ENCODE measurements around the gene BEND4.
"Not testable (repeated sequence)": the region's sequence is repeated elsewhere in the genome, so short reads cannot be mapped to it uniquely, and the experiment has no call there.

Gene BEND4

DNA sequence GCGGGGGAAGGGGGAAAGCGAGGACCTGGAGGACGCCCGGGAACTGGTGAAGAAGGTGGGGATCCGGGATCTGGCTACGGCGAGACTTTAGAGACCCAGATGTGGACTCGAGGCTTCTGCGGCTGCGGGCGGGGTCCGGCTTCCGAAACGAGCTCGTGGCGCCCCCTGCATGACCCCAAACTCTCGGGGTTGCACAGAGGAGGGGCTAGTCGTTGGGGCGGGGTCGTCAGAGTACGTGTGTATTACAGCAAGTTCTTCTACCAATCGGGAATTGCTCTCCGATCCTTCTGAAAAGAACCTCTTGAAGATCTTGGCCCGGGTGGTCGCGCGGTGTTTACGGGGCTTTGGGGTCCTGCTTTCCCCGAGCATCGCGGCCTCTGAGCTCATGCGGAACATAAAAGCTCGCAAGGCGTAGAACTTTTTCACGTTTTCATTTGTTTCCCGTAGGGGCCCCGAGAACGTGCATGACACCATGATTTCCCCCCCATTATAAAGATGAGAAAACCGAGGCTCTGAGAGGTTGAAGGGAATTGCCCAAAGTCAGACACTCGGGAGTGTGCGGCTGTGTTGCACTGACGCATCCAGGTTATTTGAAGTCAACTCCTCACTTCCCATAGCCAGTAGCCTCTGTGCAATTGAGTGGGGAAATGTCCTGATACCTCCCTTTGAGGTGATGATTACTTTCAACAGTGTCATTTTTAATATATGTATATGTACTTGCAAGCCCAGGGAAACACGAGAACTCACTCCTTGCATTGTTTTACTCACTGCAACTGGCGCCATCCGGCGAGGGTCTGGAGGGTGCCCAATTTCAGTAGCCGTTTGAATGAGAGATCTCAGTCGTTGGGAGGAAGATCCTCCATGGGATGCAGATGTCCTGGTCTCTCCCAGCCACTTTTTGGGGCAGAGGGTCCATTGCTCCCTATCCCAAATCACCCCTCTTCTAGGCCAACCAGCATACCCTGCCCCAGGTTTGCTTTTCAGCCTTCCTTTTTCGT is at the start of gene BEND4:
TSS of gene BEND4 (minus strand) at position 149 of the 998 bp plus-strand sequence. CDS start 512 bp downstream, outside the sequence.
- Histone ChIP-seq H3K36me3 (ENCODE audit: control insufficient read depth, insufficient read depth, low read length) (no peaks in the 10 kb centered on the region), H3K27me3 (ENCODE audit: control insufficient read depth, insufficient read depth, low read length) (peaks cover 43% of the 10 kb centered on the region), H3K4me3 (ENCODE audit: low read length) (no peak within 1 kb of the TSS), H3K4me1 (ENCODE audit: control insufficient read depth, insufficient read depth, low read length) (no peaks in the 10 kb centered on the region), H3K9me3 (ENCODE audit: control insufficient read depth, low read length) (no peaks in the 10 kb centered on the region), H3K9ac (ENCODE audit: low read length) (no peak within 1 kb of the TSS)

DNA sequence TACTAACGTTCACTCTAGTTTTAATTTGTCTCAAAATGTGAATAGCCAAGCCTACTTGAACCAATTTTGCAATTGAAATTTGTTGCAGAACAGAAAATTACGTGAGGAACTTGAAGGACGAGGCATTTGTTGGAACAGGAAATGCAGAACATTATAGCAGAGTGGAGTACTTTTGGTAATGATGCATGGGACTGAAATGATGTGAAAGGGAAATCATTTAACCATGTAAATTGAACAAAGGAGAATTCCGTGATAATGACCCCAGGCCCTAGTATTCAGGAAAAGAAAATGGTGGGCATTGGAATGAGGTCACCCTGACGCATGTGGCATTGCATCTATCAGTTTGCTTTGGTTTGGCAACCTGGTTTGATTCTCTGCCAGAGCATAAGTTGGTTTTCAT is 44.9 kb upstream of the BEND4 start:
- H3K27me3 ChIP-seq (ENCODE audit: control insufficient read depth, insufficient read depth, low read length): no peaks in the 10 kb centered on the region
- no peaks in the 10 kb centered on the region for H3K9me3 ChIP-seq (ENCODE audit: control insufficient read depth, low read length)
- no peaks in the 10 kb centered on the region for H3K4me1 ChIP-seq (ENCODE audit: control insufficient read depth, insufficient read depth, low read length)
- no peak overlapping the region for H3K4me3 ChIP-seq (ENCODE audit: low read length)
- H3K9ac ChIP-seq (ENCODE audit: low read length): no peak overlapping the region
- H3K36me3 ChIP-seq (ENCODE audit: control insufficient read depth, insufficient read depth, low read length): no peaks in the 10 kb centered on the region

DNA sequence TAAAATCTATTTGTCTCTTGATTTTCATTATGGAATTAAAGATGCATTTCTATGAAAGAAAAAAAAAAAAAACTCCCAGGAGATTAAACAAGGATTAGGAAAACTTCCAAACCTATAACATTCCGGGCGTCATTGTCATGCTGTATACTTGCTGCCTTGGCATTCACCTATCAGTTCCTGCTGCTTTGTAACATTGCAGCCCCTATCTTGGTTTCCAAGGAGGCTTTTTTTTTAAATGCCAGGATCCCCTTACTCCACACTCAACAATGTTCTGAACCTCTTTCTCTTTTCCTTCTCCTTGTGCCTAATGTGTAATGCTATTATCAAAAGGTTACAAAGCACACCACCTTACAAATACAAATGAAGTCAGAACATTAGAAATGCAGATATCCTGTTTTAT is 20.5 kb upstream of the BEND4 start:
- no peak overlapping the region for H3K9ac ChIP-seq (ENCODE audit: low read length)
- H3K4me1 ChIP-seq (ENCODE audit: control insufficient read depth, insufficient read depth, low read length): no peaks in the 10 kb centered on the region
- no peak overlapping the region for H3K4me3 ChIP-seq (ENCODE audit: low read length)
- H3K36me3 ChIP-seq (ENCODE audit: control insufficient read depth, insufficient read depth, low read length): no peaks in the 10 kb centered on the region
- no peaks in the 10 kb centered on the region for H3K27me3 ChIP-seq (ENCODE audit: control insufficient read depth, insufficient read depth, low read length)
- H3K9me3 ChIP-seq (ENCODE audit: control insufficient read depth, low read length): no peaks in the 10 kb centered on the region

DNA sequence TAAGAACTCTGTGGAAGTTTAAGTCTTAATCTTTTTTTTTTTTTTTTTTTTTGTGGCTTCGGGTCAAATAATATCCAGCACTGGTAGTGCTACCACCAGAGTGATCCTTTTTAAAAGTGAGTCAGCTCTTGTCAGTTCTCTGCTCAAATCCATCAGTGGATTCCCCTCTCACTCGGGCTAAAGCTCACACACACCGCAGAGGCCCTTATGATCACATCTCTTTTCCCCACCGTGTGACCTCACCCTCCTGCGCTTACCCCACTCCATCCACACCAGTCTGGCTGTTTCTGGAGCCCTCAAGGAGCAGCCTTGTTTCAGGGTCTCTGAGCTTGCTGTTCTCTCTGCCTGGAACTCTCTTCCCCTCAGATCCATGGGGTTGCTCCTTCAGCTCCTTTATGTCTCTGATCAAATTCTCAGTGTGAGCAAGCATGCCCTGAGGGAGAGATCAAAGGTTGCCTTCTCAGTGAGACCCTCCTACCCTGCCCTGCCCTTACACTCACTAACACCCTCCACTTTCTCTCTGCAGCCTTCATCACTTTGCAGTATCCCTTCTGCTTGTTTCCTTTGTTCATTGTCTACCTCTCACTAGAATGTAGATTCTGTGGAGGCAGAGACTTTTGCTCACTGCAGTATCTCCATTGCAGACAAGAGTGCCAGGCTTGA is 19.8 kb upstream of the BEND4 start:
- H3K36me3 ChIP-seq (ENCODE audit: control insufficient read depth, insufficient read depth, low read length): no peaks in the 10 kb centered on the region
- H3K4me3 ChIP-seq (ENCODE audit: low read length): no peak overlapping the region
- H3K9ac ChIP-seq (ENCODE audit: low read length): no peak overlapping the region
- no peaks in the 10 kb centered on the region for H3K27me3 ChIP-seq (ENCODE audit: control insufficient read depth, insufficient read depth, low read length)
- H3K4me1 ChIP-seq (ENCODE audit: control insufficient read depth, insufficient read depth, low read length): no peaks in the 10 kb centered on the region
- H3K9me3 ChIP-seq (ENCODE audit: control insufficient read depth, low read length): no peaks in the 10 kb centered on the region

DNA sequence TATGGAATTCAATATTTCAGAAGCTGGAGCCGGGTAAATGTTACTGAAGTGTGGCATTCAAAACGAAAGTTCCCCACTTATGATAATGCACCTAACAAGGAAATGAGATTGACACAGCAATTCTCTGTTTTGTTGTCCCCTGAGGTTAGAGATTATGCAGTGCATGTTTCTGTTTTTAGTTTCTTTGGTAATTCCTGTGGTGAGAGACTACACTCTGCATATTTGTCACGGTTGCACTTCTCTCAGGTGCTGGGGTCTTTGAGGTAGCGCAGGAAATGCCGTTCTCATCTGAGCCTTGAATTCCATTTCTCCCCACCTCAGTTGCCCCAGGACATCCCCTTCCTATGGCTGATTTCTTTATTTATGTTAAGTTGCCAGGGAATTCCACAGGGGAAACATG is 15.3 kb upstream of the BEND4 start:
- no peaks in the 10 kb centered on the region for H3K36me3 ChIP-seq (ENCODE audit: control insufficient read depth, insufficient read depth, low read length)
- no peaks in the 10 kb centered on the region for H3K9me3 ChIP-seq (ENCODE audit: control insufficient read depth, low read length)
- H3K4me3 ChIP-seq (ENCODE audit: low read length): no peak overlapping the region
- H3K27me3 ChIP-seq (ENCODE audit: control insufficient read depth, insufficient read depth, low read length): no peaks in the 10 kb centered on the region
- no peaks in the 10 kb centered on the region for H3K4me1 ChIP-seq (ENCODE audit: control insufficient read depth, insufficient read depth, low read length)
- H3K9ac ChIP-seq (ENCODE audit: low read length): no peak overlapping the region

DNA sequence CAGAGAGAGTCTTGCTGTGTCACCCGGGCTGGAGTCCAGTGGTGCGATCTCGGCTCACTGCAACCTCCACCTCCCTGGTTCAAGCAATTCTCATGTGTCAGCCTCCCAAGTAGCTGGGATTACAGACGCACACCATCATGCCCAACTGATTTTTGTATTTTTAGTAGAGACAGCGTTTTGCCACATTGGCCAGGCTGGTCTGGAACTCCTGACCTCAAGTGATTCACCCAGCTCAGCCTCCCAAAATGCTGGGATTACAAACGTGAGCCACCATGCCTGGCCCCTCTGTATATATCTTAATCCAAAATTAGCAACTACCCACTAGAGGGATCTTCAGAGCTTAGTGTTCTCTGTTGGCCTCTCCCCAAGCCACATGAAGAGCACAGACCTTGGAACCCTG is 13.7 kb upstream of the BEND4 start:
- not testable (repeated sequence) for H3K4me3 ChIP-seq (ENCODE audit: low read length); H3K36me3 ChIP-seq (ENCODE audit: control insufficient read depth, insufficient read depth, low read length); H3K9me3 ChIP-seq (ENCODE audit: control insufficient read depth, low read length); H3K4me1 ChIP-seq (ENCODE audit: control insufficient read depth, insufficient read depth, low read length); H3K27me3 ChIP-seq (ENCODE audit: control insufficient read depth, insufficient read depth, low read length); H3K9ac ChIP-seq (ENCODE audit: low read length)

DNA sequence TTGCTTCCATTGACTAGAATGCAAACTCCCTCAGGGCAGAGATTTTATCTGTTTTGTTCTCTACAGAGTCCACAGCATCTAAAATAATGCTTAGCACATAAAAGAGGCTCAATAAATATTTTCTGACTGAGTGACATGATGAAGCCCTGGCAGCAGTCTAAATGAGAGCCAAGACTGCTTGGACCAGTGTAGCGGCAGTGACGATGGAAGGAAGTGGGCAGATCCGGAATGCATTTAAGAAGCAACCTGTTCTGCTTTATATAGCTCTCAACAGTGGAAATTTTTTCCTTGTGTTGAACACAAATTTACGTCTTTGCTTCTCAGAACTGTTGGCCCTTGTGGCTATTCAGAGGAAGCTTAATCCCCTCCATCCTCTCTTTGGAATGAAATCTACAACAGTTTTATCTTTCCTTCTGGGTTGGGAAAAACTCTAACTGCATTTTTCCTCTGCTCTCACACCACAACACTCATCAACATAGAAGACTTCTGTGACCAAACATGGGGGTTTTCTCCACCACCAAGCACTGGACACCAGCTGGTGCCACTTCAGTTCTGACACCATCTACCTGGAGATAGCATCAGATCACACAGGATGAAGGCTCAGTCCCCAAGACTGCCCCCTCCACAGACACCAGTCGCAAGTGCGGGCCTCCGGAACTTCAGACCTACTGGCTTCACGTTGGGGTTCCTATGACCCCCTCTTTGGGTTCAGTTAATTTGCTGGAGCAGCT is 7.0 kb upstream of the BEND4 start:
- Histone ChIP-seq H3K9me3 (ENCODE audit: control insufficient read depth, low read length) (no peaks in the 10 kb centered on the region), H3K27me3 (ENCODE audit: control insufficient read depth, insufficient read depth, low read length) (no peaks in the 10 kb centered on the region), H3K9ac (ENCODE audit: low read length) (no peak overlapping the region), H3K4me3 (ENCODE audit: low read length) (no peak overlapping the region), H3K36me3 (ENCODE audit: control insufficient read depth, insufficient read depth, low read length) (no peaks in the 10 kb centered on the region), H3K4me1 (ENCODE audit: control insufficient read depth, insufficient read depth, low read length) (no peaks in the 10 kb centered on the region)

DNA sequence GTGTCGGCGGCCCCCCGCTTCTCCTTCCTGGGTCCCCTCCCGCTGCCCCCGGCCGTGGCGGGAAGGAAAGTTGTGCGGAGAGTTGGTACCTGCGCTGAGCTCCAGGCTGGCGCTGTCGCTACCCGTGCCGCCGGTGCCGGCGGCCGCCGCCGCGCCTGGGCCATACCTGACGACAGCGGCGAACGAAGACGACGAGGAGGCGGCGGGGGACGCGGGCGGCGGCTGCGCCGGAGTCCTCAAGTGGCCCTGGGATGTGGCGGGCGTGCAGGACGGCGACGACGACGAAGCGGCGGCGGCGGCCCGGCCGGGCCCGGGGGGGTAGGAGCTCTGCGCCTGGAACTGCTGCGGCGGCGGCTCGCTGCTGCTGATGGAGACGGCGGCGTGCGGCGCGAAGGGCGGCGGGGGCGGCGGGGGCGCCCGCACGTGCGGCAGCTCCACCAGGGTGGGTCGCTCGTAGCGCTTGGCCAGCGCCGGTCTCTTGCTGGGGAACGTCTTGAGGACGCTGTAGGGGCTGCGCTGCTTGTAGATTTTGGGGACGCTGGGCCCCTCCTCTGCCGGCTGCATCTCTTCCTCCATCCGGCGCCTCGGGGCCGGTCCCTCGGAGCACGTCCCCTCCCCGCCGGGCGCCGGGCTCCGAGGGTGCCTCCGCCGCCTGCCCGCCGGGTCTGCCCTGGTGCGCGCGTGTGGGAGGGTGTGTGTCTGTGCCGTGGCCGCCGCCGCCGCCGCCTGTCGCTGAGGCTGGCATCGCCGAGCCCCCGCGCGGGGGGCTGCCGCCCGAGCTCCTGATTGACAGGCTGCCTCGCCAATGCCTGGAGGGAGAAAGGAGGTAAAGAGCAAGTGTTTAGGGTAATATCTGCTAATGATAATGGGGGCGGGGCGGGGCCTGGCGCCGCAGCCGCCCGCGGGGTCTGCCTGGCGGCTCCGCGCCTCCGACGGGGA is 618 bp downstream of the BEND4 start:
- H3K4me3 ChIP-seq (ENCODE audit: low read length): no peak overlapping the region

DNA sequence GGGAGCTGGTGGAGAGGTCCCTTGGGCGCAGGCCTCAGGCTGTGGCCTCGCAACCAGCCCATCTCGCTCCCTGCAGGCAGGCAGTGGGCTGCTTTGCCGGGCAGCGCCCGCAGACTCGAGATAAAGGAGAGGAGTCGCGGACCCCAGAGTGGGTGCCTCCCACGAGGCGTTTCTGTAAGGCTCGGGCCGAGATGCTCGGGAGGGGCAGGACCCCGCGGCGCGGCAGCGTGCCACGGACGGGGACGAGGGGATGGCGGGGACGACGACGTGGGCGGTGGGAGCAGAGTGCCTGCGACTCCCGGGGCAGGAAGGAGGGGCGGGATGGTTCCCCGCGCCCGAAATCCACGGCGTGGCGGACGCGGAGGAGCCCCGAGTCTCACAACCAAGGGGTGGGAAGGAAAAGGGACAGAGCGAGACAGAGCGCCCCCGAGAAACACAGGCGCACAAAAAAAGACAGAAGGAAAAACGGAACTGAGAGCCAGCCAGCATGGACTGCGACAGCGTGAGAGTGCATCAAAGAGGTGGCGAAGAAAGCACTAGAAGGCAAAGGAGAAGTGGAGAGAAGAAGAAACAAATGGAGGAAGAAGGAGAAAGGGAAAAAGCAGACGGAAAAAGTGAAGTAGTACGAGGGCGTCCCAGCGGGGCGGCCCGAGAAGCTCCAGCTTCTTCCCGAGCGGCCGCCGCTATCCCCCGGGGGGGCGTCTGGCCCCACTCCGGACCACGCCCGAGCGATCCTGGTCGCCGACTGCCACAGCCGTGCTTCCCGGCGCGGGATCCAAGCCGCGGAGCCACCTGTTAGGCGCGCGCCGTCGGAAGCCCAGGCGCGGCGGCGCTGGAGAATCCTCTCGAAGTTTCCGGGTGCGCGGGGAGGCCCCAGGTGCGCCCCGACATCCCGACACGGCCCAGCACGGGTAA is 1.5 kb downstream of the BEND4 start:
- Histone ChIP-seq H3K36me3 (ENCODE audit: control insufficient read depth, insufficient read depth, low read length) (no peaks in the 10 kb centered on the region), H3K9ac (ENCODE audit: low read length) (no peak overlapping the region), H3K9me3 (ENCODE audit: control insufficient read depth, low read length) (no peaks in the 10 kb centered on the region), H3K27me3 (ENCODE audit: control insufficient read depth, insufficient read depth, low read length) (peaks cover 43% of the 10 kb centered on the region), H3K4me3 (ENCODE audit: low read length) (no peak overlapping the region), H3K4me1 (ENCODE audit: control insufficient read depth, insufficient read depth, low read length) (no peaks in the 10 kb centered on the region)

More for the DNA sequence above, 618 bp downstream of the BEND4 start:
- Histone ChIP-seq H3K9me3 (ENCODE audit: control insufficient read depth, low read length) (no peaks in the 10 kb centered on the region), H3K9ac (ENCODE audit: low read length) (no peak overlapping the region), H3K27me3 (ENCODE audit: control insufficient read depth, insufficient read depth, low read length) (peaks cover 43% of the 10 kb centered on the region), H3K36me3 (ENCODE audit: control insufficient read depth, insufficient read depth, low read length) (no peaks in the 10 kb centered on the region), H3K4me1 (ENCODE audit: control insufficient read depth, insufficient read depth, low read length) (no peaks in the 10 kb centered on the region)

DNA sequence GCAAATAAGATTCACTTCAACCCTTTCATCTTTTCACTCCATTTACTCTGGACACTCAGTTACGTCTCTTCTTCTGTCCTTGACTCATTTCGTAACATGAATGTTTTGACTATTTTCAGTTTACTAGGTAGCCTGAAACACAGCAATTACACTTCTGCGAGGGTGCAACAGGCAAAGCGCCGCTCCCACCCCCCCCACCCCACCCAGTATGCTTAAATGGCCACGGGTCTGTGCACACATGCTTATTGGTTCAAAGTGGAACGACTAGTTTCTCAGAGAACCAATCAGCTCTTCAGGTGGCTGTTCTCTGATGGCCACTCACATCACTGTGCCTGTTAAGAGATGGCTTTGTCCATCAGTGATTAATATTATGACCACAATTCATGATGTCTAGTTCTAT is 3.5 kb downstream of the BEND4 start:
- H3K36me3 ChIP-seq (ENCODE audit: control insufficient read depth, insufficient read depth, low read length): no peaks in the 10 kb centered on the region
- H3K9ac ChIP-seq (ENCODE audit: low read length): no peak overlapping the region
- H3K4me3 ChIP-seq (ENCODE audit: low read length): no peak overlapping the region
- H3K27me3 ChIP-seq (ENCODE audit: control insufficient read depth, insufficient read depth, low read length): peaks cover 39% of the 10 kb centered on the region
- H3K9me3 ChIP-seq (ENCODE audit: control insufficient read depth, low read length): no peaks in the 10 kb centered on the region
- H3K4me1 ChIP-seq (ENCODE audit: control insufficient read depth, insufficient read depth, low read length): no peaks in the 10 kb centered on the region
